Heart left ventricle (tissue), 16 donors: ENCODE measurements around the gene ZBTB24. TPM values are rescaled to one million over a fixed set of nuclear protein-coding genes. Genes with fewer than 3 reads are reported as not detected.
A peak's percentile ranks its signal among the peaks of the same experiment; 100 is the strongest.

Experiments
- ATAC-seq, 4 donors: fragments of 200-7000 bp; cut with Tn5 transposase; one replicate each; pipeline ENCODE4 v1.9.1; 2020 to 2022; ENCODE audit warnings: moderate library complexity in 4 of 4, mild to moderate bottlenecking in 3 of 4, moderate number of reproducible peaks in 1 of 4
- DNase-seq, 5 donors: peaks; one replicate each; pipeline ENCODE4 v3.0.0-alpha.2; 2020
- H3K27ac ChIP-seq, 12 donors: fragments of 200-600 bp; sonication (generic) in 4 of 12; one replicate each; pipeline versions ENCODE4 v1.5.0 to v1.8.0; 2016 to 2022; ENCODE audit warnings: mild to moderate bottlenecking in 2 of 12
- H3K27me3 ChIP-seq, 9 donors: fragments of 200-600 bp; sonication (generic) in 2 of 9; one replicate each; pipeline versions ENCODE4 v1.5.1 to v1.8.0; 2016 to 2022; ENCODE audit warnings: mild to moderate bottlenecking in 3 of 9
- H3K36me3 ChIP-seq, 9 donors: fragments of 200-600 bp; sonication (generic) in 2 of 9; one replicate each; pipeline versions ENCODE4 v1.5.0 to v1.8.0; 2018 to 2022; ENCODE audit warnings: mild to moderate bottlenecking in 2 of 9
- H3K4me1 ChIP-seq, 12 donors: fragments of 200-600 bp; sonication (generic) in 4 of 12; one replicate each; pipeline versions ENCODE4 v1.5.0 to v1.8.0; 2016 to 2022; ENCODE audit warnings: mild to moderate bottlenecking in 3 of 12
- H3K4me3 ChIP-seq, 12 donors: fragments of 200-600 bp; sonication (generic) in 4 of 12; one replicate each; pipeline versions ENCODE4 v1.5.0 to v1.8.0; 2017 to 2022; ENCODE audit warnings: mild to moderate bottlenecking in 9 of 12, moderate library complexity in 4 of 12
- H3K9me3 ChIP-seq, 12 donors: fragments of 200-600 bp; sonication (generic) in 4 of 12; one replicate each; pipeline versions ENCODE4 v1.5.0 to v1.8.0; 2016 to 2022; ENCODE audit warnings: mild to moderate bottlenecking in 1 of 12
- CTCF ChIP-seq, 12 donors: fragments of 200-600 bp; sonication (generic) in 4 of 12; IDR thresholded peaks; one replicate each; pipeline versions ENCODE4 v1.5.0 to v1.8.0; 2018 to 2022; ENCODE audit warnings: antibody characterized with exemption in 12 of 12, mild to moderate bottlenecking in 5 of 12
- POLR2A ChIP-seq, 2 donors: fragments of 450-650 bp; IDR thresholded peaks; one replicate each; pipeline ENCODE4 v1.6.1; 2017; ENCODE audit warnings: antibody characterized with exemption in 2 of 2, mild to moderate bottlenecking in 2 of 2, moderate library complexity in 2 of 2
- WGBS, 4 donors: extraction: QIAGEN DNeasy Blood & Tissue Kit in 2 of 4; methylation state at CpG; one replicate each; pipeline versions ENCODE4 v1.1.5 to v1.1.7; 2013 to 2018; 5-methylcytosine and 5-hydroxymethylcytosine counted together
- intact Hi-C, 10 donors: fragments of 100-400 bp; cut with DNase I; formaldehyde crosslinking; loops; one replicate each; pipeline versions ENCODE4 v1.11.1 to v1.14.2; 2022
- polyA plus RNA-seq, 2 donors: library from polyadenylated mRNA; stranded (reverse); fragments of 200-250 nt; gene quantifications; one replicate each; pipeline ENCODE4 v1.2.3, GENCODE V29; 2013
- total RNA-seq, 9 donors: library from RNA; depleted of rRNA in 2 of 9; stranded (reverse); fragments of >200 nt in 2 of 9; fragmentation: NEBNext Ultra II Directional in 3 of 9; extraction: Animal tissue kit (Norgen Biotek cat#: 25700) in 3 of 9; gene quantifications; one replicate each; pipeline versions ENCODE4 v1.1.0 to v1.2.4, GENCODE V29; 2016 to 2023
- donor health status: ischemic (EF 13 %, LVEDD 7.1; RV severe dilation, severe dysfunction).
- donor health status: healthy with polysubstance abuse.
- donor health status: DM: no; HTN: yes; CAD: no.
- donor health status: DM: no; HTN: no; CAD: no.
- donor health status: ischemic (EF 25% LVEDD 6.9; RV normal size, moderate dysfunction).
- donor health status: ischemic (EF 25% LVEDD 5.7; RV mildly dilated, moderate dysfunction).
- donor health status: healthy.
- donor health status: DM: yes; HTN: yes; CAD: no.
- donor health status: ischemic (EF 35%, LVEDD 5.7; RV mildly dilated, moderate dysfunction).
- donor health status: nonischemic (EF 11% LVEDD 7.7; RV severe dilation, severe dysfunction).
- donor health status: DM: yes; HTN: yes; CAD: no.
- donor health status: PGD.
- donor health status: ischemic (EF 29% LVEDD 5.4; RV normal size, mild dysfunction).
- donor health status: nonischemic (EF 23%, LVEDD 6.1; RV moderate dilation, normal function).

The ZBTB24 gene
- total and polyA plus RNA-seq, 11 donors = 1.9 to 4.8 (median 2.9) TPM

DNA sequence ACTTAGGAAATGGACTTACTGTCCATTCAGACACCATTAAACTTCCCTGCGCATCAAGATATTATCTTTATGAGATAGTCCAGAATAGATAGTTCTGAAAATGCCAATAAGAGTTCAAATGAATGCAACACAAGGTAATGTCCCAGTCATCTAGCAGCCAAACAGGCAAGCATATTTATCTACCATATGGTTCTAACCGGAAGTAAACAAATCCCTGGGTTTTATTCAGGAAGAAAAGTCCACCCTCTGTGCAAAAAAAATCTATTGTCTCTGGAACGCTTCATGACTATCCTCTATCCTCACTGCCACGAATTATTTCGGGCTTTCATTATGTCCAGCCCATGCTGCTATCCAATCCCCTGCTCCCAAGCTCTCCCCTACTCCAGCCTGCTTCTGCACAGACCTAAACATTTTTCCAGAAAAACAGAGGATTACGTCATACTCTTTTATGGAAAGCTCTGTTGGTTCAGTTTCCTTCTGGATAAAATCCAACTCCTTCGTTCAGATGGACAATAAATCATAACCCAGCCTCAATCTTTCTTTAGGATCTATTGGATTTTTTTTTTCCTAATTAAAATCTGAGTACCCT lies 54.0 kb downstream of the ZBTB24 start:
- WGBS, 4 donors = 33 to 54% (median 42%) methylated on average over 7 of the region's 7 CpGs
- Histone ChIP-seq H3K4me1 (peaks cover 0 to 10% (median 5%) of the 10 kb centered on the region in 12 donors), H3K27me3 (no peaks in the 10 kb centered on the region), H3K36me3 (no peaks in the 10 kb centered on the region), H3K4me3 (peak overlapping the region in 3 of 12 donors; percentile 10 to 31 (median 16)), H3K9me3 (no peaks in the 10 kb centered on the region), H3K27ac (peak overlapping the region in 6 of 12 donors; percentile 17 to 54 (median 33))
- intact Hi-C loops = no loop called here
- TF ChIP-seq POLR2A (IDR thresholded peaks at IDR 0.05) (no peak), CTCF (IDR thresholded peaks at IDR 0.05) (no peak)
- ATAC-seq (peak in 2 of 4 donors; percentile 68 to 93), DNase-seq (peak in 1 of 5 donors; percentile 30)

DNA sequence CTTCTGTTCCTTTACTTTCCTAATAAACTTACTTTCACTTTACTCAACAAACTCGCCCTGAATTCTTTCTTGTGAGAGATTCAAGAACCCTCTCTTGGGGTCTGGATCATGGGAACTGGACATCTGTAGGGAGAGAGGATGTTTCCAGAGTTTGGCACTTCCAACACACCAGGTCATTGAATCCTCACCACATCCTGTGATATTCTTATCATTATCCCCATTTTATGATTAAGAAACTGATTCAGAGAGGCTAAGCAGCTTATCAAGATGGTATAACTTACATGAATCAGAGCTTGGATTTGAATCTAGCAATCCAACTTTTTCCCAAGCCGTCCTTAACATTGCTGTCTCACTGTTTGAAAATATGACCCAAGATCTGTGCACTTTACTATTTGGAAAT lies 58.1 kb downstream of the ZBTB24 start:
- Histone ChIP-seq H3K9me3 (no peaks in the 10 kb centered on the region), H3K4me1 (peaks cover 0 to 10% (median 5%) of the 10 kb centered on the region in 12 donors), H3K27ac (no peak overlapping the region), H3K36me3 (no peaks in the 10 kb centered on the region), H3K4me3 (no peak overlapping the region), H3K27me3 (no peaks in the 10 kb centered on the region)
- TF ChIP-seq CTCF (IDR thresholded peaks at IDR 0.05) (no peak), POLR2A (IDR thresholded peaks at IDR 0.05) (no peak)
- intact Hi-C loops = no loop called here
- ATAC-seq (no peak), DNase-seq (no peak)
- WGBS, 4 donors = 81 to 93% (median 89%) methylated on average over 2 of the region's 2 CpGs

DNA sequence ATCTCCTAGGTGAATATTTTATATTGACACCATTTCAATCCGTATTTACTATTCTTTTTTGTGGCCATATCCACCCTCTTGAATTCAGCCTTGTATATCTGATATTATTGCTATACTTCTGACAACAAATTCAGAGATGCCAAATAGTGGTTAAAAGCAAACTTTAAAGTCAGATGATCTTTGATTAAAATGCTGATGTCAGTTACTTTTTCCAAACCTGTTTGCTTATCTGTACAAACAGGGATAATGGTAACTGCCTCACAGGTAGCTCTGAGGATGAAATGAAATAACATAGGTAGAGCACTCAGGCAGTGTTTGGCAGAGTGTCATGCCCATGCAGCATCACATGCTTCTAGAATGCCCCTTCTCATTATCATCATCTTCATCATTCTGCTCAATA lies 61.8 kb downstream of the ZBTB24 start:
- DNase-seq (no peak), ATAC-seq (no peak)
- no peak overlapping the region for H3K4me3 ChIP-seq
- intact Hi-C loops = no loop called here
- H3K27me3 ChIP-seq = no peaks in the 10 kb centered on the region
- TF ChIP-seq CTCF (IDR thresholded peaks at IDR 0.05) (no peak), POLR2A (IDR thresholded peaks at IDR 0.05) (no peak)
- H3K36me3 ChIP-seq = no peaks in the 10 kb centered on the region
- H3K27ac ChIP-seq = no peak overlapping the region
- no peaks in the 10 kb centered on the region for H3K9me3 ChIP-seq
- whole genome bisulfite sequencing, 4 donors = 78 to 90% (median 84%) methylated on average over 1 of the region's 1 CpG
- H3K4me1 ChIP-seq = no peaks in the 10 kb centered on the region

DNA sequence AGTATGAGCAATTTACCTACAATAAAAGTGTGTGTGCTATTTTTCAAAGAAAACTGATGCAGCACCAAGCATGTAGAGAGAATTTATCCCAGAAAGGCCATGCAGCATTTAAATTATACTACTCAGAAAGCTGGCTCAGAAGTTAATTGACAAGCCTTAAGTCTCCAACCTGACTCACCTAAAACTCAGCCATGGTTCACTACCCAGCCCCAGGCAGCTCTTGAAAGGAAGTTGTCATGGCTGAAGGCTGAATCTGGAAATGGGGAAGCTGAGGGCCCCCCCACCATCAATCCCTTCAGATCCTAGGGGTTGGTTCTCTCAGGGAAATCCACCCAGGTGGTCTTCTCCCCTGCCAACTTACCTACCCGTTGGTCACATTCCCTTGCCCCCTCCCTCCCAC lies 62.3 kb downstream of the ZBTB24 start:
- intact Hi-C loops = no loop called here
- no peak overlapping the region for H3K4me3 ChIP-seq
- 51 to 69% (median 56%) methylated on average over 1 of the region's 1 CpG for WGBS, 4 donors
- ATAC-seq = no peak
- H3K27ac ChIP-seq = no peak overlapping the region
- H3K27me3 ChIP-seq = no peaks in the 10 kb centered on the region
- H3K36me3 ChIP-seq = no peaks in the 10 kb centered on the region
- DNase-seq = no peak
- TF ChIP-seq CTCF (IDR thresholded peaks at IDR 0.05) (no peak), POLR2A (IDR thresholded peaks at IDR 0.05) (no peak)
- H3K4me1 ChIP-seq = no peaks in the 10 kb centered on the region
- no peaks in the 10 kb centered on the region for H3K9me3 ChIP-seq
